Activated CD4-positive, alpha-beta T cell treated with anti-CD3 and anti-CD28 coated beads, Interleukin-2, amount 50 U/mL, for 16 hours (primary cell): Measurements from ENCODE around the gene METTL13.
"Not testable (repeated sequence)": the region's sequence is repeated elsewhere in the genome, so short reads cannot be mapped to it uniquely, and the experiment has no call there.

Experiments
- DNase-seq: peaks from one replicate; pipeline ENCODE4 v3.0.0-alpha.2; 2020

The METTL13 gene

DNA sequence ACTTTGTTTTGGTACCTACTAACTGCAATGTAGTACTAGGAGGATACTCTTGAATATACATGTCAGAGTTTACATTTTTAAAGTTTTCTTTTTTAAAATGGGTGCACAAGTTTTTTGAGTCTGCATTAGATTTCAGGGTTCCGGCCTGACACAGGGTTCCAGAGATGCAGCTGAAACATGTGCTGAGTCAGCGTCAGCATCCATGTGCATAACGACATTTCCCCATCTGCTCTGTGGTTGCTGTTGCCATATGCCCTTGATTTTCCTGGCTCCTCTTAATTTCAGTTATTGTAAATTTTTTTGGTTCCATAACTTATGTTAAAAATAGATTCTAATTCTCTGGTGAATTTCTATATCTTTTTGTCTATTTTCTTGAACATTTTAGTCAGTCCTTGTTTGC is 12.3 kb upstream of the METTL13 start:
- DNase-seq, result no peak

DNA sequence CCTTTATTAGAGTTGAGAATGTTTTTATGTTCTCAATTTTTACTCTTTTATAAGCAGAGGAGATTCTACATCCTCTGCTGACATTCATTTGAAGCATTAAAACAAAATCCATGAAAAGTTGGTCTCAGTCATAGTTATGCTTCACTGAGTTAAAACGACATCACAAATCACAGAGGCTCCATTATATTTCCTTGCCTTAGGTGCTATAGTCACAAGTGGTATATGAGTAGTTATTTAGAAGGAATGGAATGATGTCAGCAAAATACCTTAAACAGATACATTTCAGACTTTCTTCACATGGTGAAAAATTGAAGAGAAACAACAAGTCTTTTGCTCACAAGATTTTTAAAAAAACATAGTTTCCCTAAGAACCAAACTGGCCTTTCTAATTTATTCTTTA is 11.7 kb upstream of the METTL13 start:
- no peak for DNase-seq

DNA sequence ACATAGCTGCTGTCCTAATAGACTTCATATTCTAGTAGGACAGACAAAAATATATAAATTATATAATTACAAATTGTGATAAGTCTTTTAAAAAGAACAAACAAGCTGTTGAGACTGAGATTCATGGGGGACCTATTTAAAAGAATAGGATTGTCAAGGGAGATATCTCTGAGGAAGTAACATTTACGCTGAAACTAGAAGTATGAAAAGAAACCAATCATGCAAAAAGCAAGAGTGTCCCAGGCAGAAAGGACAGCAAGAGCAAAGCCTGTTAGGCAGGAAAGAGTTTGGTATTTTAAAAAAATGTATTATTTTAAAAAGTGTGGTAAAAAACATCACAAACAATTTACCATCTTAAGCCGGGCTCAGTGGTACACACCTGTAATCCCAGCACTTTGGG is 9.1 kb upstream of the METTL13 start:
- DNase-seq, result no peak

DNA sequence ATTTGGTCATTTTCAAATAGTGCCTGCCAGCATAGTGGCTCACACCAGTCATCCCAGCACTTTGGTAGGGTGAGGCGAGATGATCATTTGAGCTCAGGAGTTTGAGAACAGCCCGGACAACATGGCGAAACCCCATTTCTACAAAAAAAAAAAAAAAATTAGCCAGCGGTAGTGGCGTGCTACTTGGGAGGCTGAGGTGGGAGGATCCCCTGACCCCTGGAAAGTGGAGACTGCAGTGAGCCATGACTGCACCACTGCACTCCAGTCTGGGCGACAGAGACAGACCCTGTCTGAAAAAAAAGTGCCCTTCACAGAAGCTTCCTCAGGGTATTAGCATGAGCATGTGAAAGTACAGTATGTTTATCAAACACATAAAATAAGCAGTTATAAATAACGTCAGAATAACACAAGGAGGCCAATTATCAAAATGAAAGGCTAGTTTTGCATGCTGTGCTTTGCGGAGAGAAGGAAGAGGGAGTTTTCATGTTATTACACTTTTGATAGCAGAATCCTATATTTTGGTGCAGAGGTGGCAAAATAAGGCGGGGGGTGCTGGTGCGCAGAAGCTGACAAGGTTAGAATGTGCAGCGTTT is 781 bp upstream of the METTL13 start:
- DNase-seq, result no peak

DNA sequence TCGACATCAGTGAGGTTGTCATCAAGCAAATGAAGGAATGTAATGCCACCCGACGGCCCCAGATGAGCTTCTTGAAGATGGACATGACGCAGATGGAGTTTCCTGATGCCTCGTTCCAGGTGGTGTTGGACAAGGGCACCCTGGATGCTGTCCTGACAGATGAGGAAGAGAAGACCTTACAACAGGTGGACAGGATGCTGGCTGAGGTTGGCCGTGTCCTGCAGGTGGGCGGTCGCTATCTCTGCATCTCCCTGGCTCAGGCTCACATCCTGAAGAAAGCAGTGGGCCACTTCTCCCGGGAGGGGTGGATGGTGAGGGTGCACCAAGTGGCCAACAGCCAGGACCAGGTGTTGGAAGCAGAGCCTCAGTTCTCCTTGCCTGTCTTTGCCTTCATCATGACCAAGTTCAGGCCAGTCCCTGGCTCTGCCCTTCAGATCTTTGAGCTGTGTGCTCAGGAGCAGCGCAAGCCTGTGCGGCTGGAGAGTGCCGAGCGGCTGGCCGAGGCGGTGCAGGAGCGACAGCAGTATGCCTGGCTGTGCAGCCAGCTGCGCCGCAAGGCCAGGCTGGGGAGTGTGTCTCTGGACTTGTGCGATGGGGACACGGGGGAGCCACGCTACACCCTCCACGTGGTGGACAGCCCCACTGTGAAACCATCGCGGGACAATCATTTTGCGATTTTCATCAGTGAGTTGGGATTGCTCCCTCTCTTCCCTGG is 2.5 kb downstream of the METTL13 start:
- no peak for DNase-seq

DNA sequence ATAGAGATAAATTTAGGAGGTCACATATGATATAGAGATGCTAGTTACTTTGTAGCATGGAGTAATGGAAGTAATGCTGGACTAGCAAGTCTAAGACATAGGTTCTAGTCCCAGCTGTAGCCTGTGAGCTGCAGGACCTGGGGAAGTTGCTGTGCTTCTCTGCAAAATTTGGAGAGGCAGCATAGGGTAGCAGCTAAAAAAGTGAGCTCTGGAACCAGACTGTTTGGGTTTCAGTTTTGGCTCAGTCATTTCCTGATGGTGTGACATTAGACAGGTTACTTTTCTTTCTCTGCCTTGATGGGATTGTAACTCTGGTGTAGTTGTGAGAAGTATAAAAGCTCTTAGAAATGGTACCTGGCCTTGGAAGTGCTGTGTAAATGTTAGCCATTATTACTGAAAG is 3.3 kb downstream of the METTL13 start:
- DNase-seq, result peak; percentile 57

DNA sequence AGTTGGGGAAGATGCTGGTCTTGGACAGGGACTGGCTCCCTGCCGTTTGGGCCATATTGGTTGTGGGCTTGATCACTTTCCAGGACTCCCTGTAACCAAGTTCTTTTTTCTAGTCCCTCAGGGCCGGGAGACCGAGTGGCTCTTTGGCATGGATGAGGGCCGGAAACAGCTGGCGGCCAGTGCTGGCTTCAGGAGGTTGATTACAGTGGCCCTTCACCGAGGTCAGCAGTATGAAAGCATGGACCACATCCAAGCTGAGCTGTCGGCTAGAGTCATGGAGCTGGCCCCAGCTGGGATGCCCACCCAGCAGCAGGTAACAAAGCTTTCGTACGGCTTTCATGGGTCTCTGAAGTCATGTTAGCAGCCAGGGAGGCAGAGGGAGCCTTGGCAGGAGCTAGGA is 4.3 kb downstream of the METTL13 start:
- no peak for DNase-seq

DNA sequence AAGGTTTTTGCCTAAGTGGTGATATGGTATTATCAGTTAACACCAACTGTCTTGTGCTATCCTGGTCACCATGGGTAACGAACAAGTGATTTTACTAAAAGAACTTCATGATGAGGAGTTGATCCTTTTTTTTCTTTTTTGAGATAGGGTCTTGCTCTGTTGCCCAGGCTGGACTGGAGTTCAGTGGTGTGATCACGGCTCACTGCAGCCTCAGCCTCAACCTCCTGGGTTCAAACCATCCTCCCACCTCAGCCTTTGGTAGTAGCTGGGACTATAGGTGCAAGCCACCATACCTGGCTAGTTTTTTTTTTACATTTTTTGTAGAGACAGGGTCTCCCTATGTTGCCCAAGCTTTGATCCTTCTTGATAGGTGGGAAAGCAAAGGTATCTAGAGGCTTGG is 5.1 kb downstream of the METTL13 start:
- no peak for DNase-seq

DNA sequence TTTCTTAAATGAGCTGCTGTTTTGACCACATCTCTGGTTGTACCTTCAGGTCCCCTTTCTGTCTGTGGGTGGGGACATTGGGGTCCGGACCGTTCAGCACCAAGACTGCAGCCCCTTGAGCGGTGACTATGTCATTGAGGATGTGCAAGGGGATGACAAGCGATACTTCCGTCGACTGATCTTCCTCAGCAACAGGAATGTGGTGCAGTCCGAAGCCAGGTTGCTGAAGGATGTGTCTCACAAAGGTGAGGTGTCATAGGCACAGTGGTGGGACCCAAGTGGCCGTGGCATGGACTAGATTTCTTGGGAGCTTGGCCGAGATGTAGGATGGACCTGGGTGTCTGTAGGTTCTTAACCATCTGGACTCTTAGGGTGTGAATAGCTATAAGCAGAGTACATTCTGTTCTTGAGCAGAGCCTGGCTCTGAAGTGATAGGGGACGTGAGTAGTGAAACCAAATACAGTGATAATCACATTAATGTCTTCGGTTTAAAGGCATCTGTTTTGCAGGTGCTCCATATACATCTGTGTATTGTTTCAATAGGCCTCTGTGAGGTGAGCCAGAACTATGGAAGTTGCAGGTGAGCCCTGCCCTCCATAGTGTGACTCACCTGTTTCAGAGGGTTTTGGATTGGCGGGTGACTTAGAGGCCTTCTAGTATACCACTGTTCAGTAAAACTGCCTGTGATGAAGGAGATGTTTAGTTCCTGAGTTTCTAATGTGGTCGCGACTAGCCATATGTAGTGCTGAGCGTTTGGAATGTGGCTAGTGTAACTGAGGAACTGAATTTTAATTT is 6.4 kb downstream of the METTL13 start:
- DNase-seq, result no peak

DNA sequence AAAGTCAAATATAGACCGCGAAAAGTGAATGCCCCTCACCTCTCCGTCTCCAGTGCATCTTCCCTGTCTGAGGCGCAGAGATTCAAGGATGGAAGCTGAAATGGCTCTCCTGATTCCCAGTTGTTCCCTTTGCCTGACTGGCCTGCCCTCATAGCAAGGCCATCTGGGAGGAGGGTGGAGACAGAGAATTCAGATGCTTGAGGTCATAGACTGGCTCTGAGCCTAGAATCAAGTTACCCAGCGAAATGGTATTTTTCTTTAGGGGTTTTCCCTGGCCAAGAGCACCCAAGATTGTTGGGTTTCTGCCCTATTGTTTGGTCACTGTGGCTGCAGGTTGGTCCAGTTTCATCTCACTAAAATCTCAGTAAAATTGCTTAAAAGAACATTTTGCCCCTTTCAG is 7.2 kb downstream of the METTL13 start:
- DNase-seq, result no peak

DNA sequence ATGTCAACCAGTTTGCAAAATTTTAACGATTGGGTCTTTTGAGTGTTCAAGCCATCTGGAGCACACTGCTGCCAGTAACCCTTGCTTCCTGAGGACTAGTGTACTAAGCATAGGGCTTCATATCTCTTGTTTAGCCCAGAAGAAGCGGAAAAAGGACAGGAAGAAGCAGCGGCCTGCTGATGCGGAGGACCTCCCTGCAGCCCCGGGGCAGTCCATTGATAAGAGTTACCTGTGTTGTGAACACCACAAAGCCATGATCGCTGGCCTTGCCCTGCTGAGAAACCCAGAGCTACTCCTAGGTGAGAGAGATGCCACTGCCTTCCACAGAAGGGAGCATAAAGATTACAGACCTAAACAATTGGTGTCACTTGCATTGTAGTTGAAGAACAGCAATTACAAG is 8.9 kb downstream of the METTL13 start:
- DNase-seq, result no peak

DNA sequence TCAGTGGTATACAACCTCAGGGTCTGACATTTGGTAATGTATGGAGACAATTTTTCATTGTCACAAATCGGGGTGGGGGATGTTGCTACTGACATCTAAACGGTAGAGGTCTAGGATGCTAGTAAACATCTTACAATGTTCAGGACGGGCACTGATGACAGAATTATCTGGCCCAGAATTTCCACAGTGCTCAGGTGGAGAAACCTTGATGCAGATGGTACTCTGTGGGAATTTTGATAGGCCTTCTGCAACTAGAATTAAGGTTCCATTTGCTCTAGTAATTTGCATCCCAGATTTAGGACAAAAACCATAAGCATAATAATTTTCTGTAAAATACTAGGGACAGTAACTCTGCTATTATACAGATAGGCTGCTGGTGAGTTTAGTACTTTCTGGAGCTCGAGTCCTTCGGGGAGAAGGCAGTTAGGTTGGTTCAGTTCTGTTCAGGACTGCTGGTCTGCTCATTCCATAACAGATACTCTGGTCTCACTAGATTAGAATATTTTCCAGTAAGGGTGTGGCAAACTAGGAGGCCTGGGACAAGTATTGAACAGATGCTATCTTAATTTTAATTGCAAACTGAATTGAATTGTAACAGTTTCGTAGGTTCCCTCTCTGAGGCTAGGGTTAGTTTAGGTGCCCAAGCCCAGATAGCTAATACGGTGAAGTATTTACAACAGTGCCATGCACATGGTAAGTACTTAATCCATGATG is 11.4 kb downstream of the METTL13 start:
- DNase-seq, result no peak

DNA sequence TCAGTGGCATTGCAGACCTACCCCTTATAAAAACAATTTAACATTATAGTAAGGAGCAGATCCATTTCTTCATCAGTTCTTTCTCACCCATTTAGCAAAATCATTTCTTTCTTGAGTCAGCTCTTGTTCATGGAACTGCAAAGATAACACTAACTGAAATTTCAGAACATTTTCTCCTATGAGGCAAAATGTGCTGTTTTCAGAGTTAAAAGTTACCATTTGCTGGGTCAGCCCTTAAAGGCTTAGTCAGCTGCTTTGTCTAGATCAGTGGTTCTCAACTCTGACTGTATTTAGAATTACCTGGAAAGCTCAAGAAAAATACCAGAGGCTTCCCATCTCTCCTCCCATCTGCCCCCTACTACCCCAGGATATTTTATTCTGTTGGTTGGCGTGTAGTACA is 12.2 kb downstream of the METTL13 start:
- DNase-seq, result no peak

DNA sequence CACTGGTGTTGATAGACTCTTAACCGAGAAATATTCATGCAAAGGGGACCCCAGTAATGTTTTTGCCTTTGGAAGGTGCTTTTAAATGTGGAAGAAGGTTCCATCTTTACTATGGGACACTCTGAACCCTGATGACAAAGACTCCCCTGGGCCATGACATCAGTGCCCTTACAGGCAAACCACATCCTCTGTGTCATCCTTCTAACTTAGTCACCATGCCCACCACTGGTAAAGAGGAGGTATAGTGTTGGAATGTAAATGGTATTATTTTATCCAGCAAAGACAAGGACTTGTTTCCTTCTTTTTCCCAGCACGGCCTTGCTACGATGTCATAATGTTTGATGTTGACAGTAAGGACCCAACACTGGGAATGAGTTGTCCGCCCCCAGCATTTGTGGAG is 12.6 kb downstream of the METTL13 start:
- peak; percentile 78 for DNase-seq

DNA sequence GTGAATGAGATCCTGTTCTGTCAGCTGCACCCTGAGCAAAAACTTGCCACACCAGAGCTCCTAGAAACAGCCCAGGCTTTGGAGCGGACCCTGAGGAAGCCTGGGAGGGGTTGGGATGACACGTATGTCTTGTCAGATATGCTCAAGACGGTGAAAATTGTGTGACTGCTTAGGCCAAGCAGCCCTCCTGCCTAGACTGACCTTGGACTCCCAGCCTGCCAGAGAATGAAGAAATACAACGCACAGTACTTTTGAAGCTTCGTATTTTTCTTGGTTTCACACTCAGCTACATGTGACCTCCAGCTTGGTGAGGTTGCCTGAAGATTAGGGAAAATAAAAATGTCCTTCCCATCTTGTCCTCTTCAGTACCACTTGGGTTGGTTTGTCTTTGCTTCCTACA is 15.1 kb downstream of the METTL13 start:
- no peak for DNase-seq

DNA sequence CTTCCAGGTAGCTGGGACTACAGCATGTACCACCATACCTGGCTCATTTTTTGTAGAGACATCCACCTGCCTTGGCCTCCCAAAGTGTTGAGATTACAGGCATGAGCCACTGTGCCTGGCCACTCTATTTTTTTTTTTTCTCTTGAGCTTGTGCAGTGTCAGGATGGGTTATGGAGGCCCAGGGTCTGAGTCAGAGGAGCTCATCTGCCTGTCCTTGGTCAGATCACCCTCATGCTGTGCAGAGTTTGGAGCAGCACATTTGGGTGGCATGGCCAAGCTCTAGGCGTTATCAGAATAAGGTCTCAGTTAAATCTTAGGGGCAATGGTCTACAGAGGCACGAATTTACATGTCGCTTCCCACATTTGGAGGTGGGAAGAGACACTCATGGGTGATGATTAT is 16.9 kb downstream of the METTL13 start:
- no peak for DNase-seq

DNA sequence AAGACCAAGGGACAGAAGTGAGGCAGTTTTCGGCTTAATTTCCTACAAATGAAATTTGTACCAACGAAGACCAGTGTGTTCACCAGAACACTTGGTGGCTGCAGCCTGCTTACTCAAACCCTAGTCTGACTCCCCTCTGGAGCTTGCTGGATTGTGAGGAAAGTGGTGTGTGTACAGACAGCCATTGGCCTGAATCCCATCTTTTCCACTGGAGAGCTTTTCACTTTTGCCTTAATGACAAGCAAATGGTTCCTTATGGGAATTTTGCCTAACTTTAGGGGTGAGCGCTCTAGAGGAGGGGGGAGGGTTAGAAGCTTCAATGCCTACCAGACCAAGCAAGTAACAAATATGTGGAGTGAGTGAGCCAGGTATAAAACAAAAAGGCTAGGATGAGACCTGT is 17.3 kb downstream of the METTL13 start:
- DNase-seq, result no peak

DNA sequence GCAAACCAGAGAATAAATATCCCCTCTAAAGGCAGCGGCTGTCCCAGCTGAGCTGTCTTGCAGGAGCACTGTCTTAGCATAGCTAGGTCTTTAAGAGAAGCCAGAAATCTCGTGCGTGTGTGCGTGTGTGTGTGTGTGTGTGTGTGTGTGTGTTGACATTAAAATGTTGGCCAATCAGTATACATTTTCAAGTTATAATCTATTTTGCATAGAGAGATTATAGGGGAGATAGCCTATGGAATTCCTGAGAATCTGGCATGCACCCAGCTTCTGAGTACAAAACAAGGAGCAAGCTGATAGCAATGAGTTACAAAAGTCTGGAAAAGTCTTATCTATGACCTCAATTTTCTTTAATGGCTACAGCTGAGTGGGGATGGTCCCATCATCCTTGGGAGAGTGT is 17.7 kb downstream of the METTL13 start:
- no peak for DNase-seq

DNA sequence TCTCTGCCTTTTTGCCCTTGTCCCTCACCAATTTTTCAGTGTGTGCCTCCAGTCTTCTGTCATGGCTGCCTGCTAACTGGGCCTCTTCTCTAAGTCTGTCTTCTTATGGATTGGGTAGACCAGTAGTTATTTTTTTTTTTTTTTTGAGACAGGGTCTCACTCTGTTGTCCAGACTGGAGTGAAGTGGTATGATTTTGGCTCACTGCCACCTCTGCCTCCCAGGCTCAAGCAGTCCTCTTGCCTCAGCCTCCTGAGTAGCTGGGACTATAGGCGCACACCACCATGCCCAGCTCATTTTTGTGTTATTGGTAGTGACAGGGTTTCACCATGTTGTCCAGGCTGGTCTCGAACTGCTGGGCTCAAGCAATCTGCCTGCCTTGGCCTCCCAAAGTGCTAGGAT is 18.2 kb downstream of the METTL13 start:
- DNase-seq, result not testable (repeated sequence)

DNA sequence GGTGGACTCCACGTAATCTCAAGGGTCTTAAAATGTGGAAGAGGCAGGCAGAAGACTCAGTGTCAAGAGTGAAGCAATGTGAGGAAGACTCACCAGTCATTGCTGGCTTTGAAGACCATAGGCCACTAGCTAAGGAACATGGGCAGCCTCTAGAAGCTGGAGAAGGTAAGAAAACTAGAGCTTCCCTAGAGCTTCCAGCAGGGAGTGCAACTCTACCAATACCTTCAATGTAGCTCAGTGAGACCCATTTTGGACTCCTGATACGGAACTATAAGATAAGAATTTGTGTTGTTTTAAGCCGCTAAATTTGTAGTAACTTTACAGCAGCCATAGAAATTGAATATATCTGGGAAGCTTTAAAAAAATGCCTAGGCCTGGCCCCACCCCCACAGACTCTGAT is 18.9 kb downstream of the METTL13 start:
- DNase-seq, result no peak

DNA sequence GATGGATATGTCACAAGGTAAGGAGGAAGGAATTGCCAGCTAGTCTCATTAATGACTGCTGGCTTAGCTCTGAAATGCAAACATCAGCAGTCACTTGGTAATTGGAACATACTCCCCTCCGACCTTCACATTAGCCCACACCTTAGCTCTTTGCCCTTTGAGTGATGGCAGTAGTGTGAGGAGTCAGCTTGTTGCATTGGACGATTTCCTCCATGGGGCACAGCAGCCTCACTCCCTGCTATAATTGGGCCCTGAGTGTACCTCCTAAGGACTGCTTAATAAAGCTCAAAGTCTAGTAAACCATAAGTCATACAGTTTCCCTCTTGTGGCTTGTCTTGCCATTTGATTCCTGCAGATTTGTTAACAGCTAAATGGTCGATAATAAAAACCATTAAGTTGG is 19.4 kb downstream of the METTL13 start:
- no peak for DNase-seq

DNA sequence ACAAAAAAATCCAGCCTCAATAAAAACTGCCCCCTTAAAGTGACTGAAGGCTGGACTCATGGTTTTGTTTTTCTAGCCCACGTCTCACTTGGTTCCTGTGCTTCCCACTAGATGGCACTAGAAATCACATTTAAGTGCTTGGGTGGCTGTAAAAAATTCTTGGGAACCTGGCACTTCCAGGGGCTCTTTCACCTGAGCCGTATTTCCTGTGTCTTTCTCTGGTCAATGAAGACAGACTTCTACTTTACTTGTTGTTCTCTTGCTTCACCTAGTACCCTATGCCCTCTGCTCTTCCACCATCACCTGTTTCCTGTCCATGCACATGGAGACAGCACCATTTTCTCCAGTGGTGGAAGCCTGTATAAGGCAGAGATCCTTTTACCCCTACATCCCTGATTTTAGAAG is 20.0 kb downstream of the METTL13 start:
- DNase-seq, result no peak

DNA sequence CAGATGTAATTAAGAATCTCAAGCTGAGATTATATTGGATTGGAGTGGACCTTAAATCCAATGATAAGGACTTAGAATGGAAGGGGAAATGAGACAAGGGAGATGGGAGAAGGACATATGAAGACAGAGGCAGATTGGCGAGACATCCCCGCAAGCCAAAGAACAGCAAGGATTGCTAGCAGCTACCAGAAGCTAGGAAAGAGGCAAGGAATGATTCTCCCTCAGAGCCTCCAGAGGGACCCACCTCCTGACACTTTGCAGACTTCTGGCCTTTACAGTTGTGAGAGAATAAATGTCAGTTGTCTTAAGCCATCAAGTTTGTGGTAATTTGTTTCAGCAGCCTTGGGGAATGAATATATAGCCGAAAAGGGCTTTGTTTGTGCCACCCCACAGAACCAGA is 20.7 kb downstream of the METTL13 start:
- no peak for DNase-seq

DNA sequence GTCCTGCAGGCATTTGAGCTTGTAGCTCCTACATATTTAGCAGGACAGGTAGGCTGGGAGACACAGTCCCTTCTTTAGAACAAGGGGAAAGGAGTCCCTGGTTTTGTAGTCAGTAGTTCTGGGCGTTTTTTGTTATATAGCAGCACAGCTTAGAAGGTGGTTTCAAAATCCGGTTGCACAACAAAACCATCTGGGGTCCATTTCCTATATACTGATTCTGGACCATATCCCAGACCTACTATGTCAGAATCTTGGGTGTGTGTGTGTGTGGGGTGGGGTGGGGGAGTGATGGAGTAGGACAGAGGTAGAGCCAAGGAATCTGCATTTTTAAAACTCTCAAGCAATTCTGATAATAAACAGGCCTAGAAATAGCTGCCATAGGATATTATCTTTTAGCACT is 21.6 kb downstream of the METTL13 start:
- DNase-seq, result no peak
